ENCODE measurements around the gene RPL5. TPM values are rescaled to one million over a fixed set of nuclear protein-coding genes. Genes with fewer than 3 reads are reported as not detected.

RPL5 gene

GRCh38 chr1:92887465-92887864 lies 55.6 kb downstream of the RPL5 start:
- Histone ChIP-seq H3K27me3 (ENCODE audit: control insufficient read depth in 1 of 2, insufficient read depth in 1 of 2, low read length in 2 of 2) (no peaks in the 10 kb centered on the region), H3K79me1 (replicated peaks; ENCODE audit: low read length, poor library complexity, severe bottlenecking) (no peaks in the 10 kb centered on the region), H3K4me1 (ENCODE audit: control insufficient read depth, insufficient read depth, low read depth, low read length) (no peaks in the 10 kb centered on the region), H2BK12ac (ENCODE audit: low read length in 2 of 2) (no peak overlapping the region), H3K4ac (ENCODE audit: low read depth in 1 of 2, low read length in 2 of 2) (no peak overlapping the region), H3K23ac (ENCODE audit: low read length in 2 of 2) (no peak overlapping the region), H3K27ac (ENCODE audit: low read length, poor library complexity, severe bottlenecking) (no peak overlapping the region), H2AFZ (ENCODE audit: low read depth, low read length) (no peak overlapping the region), H3K9me3 (ENCODE audit: control insufficient read depth, low read length) (peaks cover 13% of the 10 kb centered on the region), H3K18ac (ENCODE audit: low read depth in 1 of 2, low read length in 2 of 2) (no peak overlapping the region), H4K8ac (ENCODE audit: low read length) (no peak overlapping the region), H3K4me3 (ENCODE audit: insufficient read depth in 1 of 2, low read depth in 1 of 2, low read length in 2 of 2) (no peak overlapping the region), H3K14ac (ENCODE audit: low read length in 2 of 2) (no peak overlapping the region), H2BK15ac (ENCODE audit: low read depth, poor library complexity, severe bottlenecking) (no peak overlapping the region), H2BK120ac (ENCODE audit: low read depth, low read length) (no peak overlapping the region), H3K4me2 (ENCODE audit: low read length, poor library complexity, severe bottlenecking) (no peak overlapping the region), H3K36me3 (ENCODE audit: control insufficient read depth in 1 of 2, insufficient read depth in 2 of 2, low read depth in 1 of 2, low read length in 2 of 2) (no peaks in the 10 kb centered on the region), H4K91ac (ENCODE audit: low read length) (no peak overlapping the region), H3K9ac (ENCODE audit: low read length) (no peak overlapping the region), H2BK5ac (ENCODE audit: low read depth, low read length, poor library complexity, severe bottlenecking) (no peak overlapping the region), H2AK5ac (ENCODE audit: low read length, severe bottlenecking) (no peak overlapping the region)
- no peak for DNase-seq
- WGBS: no CpG with 5 or more reads among the region's 2 CpGs

Small RNAs within 50 kb of the gene (small RNA-seq; reads per million reads assigned to genes)
- gene RF00432 (ENCODE audit: low read depth): not detected
- gene SNORA66 (ENCODE audit: low read depth): 20.7 reads per million, percentile 87 among the genes with 10 or more reads in this experiment
- gene SNORD21 (ENCODE audit: low read depth): not detected
